HG02571 (cell line): ENCODE results near the gene ZDHHC20.
"Not testable (repeated sequence)": the region's sequence is repeated elsewhere in the genome, so short reads cannot be mapped to it uniquely, and the experiment has no call there.

ENCODE experiments used
- ATAC-seq: cut with Tn5 transposase; IDR thresholded peaks from one replicate; pipeline ENCODE4 v1.9.1; 2021; ENCODE audit warnings: mild to moderate bottlenecking, moderate library complexity; ENCODE audit not compliant: unreplicated experiment

The ZDHHC20 gene

DNA sequence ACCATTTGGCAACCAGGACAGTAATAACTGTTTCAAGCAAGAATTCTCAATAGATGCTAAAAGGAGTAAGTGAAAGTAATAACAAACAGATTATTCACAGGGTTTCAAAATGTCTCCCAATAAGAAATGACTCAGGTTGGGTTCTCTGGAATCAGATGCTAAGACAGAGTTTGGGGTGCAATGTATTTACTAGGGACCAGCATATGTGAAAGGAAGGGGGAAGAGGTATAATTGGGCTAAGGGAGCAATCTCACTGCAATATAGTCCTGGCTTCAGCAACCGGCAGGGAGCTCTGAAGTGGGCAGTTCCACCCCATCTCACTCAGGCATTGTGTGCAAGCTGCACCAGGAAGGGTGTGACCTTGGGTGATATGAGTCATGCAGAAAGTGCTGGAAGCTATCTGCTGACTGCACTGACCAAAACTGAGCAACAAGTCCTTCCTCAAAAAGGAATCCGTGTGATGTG, 23.4 kb downstream of the ZDHHC20 start:
- ATAC-seq = peak; percentile 99

GRCh38 chr13:21435231-21435630, 23.9 kb downstream of the ZDHHC20 start:
- ATAC-seq = no peak

- ATAC-seq = no peak
Measured at GRCh38 chr13:21434588-21434987, 24.5 kb downstream of the ZDHHC20 start.

- no peak for ATAC-seq
Measured at GRCh38 chr13:21429211-21429610, 29.9 kb downstream of the ZDHHC20 start.

DNA sequence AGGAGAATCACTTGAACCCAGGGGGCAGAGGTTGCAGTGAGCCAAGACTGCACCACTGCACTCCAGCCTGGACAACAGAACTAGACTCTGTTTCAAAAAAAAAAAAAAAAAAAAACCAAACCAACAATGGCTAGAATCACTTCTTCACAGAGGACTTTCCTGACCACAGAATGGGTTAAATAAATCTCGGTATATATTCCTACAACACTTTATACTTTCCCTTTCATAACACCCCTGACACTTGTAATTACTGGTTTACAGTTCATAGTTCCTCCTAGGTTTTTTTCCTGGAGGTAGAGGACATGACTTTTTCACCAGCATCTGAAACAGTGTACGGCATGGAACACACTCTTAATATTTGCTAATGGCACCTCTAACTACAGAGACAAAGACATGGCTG, 31.4 kb downstream of the ZDHHC20 start:
- no peak for ATAC-seq

- no peak for ATAC-seq
Measured at GRCh38 chr13:21426238-21426637, 32.9 kb downstream of the ZDHHC20 start.

DNA sequence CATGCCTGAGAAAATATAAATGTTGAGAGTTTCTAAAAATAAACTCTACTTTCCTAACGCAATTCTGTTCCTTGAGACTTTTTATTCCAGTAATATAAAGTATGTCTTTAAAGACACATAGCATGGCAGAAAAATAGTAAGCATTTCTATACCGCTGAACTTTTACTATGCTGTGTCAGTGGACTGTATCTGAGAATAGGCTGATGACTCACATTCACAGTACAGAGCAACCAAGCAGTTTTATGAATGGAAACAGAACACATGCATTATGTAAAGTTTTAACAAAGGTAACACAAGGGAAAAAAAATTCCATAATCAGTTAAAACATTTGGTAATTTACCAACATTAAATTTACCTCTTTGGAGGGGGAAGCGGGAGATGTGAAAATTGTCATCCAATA, 38.4 kb downstream of the ZDHHC20 start:
- ATAC-seq = no peak

- ATAC-seq = no peak
Measured at GRCh38 chr13:21413013-21413412, 46.1 kb downstream of the ZDHHC20 start.

GRCh38 chr13:21410453-21410852, 48.6 kb downstream of the ZDHHC20 start:
- not testable (repeated sequence) for ATAC-seq

DNA sequence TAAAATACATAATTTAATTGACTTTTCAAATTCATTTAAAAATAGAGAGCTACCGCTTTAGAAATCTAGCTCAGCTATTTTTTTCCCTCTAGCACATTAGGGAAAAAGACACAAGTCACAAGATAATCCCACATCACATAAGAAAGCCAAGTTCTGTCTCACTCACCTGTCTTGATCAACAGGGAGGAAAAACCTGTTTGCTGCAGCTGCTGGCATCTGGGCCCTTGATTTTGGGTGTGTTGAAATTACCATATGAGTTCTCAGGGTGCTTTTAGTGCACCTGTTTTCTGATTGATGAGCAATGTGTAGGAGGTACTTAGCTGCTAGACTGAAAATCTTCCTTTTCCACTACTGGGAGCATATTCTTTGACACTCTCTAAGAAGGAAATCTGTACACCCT, 53.8 kb downstream of the ZDHHC20 start:
- no peak for ATAC-seq

- no peak for ATAC-seq
Measured at GRCh38 chr13:21402586-21403307, 56.4 kb downstream of the ZDHHC20 start.

DNA sequence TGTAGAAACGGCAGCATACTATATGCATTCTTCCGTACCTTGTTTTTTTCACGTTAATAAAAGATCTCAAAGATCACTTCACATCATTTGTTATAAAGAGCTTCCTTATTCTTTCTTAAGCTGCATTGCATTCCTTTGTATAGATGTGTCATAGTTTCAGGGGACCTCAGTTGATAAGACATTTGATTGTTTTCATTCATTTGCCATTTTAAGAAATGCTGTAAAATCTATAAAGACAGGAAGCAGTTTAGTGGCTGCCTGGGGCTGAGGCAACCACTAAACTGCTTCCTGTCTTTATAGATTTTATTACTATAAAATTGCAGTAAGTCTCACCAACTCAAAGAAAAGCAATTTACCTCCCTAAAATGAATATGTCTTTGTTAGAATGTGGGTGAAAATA, 59.4 kb downstream of the ZDHHC20 start:
- ATAC-seq = no peak

DNA sequence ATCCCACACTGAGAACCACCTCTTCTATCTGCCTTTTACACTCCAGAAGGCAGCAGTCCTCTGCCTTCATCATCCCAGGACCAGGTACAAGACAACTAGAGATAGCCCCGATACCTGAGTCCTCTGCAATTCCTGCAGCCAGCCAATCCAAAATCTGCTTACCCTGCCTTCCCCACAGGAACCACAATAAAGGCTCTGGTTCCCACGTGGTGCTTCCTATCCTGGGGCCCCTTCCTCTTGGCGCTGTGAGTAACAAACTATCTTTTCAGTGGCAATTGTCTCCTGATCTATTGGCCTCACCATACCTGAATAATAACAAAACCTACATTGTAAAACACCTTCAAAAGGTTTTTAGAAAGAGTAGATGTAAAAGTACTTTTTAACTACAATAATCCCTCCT, 63.1 kb downstream of the ZDHHC20 start:
- no peak for ATAC-seq

DNA sequence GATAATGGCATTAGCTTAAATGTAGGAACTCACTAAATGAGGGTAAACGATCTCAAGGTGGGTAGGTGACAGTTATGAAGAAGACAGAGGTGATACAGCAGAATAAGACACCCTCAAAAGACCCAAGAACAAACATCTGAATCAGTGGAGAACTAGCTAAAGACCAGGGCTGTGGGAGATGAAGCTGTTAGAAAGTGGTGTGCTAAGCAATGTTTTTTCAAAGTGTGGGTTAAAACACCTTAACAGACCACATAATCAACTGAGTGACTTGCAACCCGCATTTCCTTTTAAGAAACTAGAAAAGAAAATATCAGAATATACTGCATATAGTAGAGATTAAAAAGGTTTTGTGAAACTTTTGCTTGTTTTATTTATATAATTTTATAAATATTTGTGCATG, 70.0 kb downstream of the ZDHHC20 start:
- no peak for ATAC-seq

- ATAC-seq = no peak
Measured at GRCh38 chr13:21385710-21386109, 73.4 kb downstream of the ZDHHC20 start.

GRCh38 chr13:21383090-21383489, 76.0 kb downstream of the ZDHHC20 start:
- no peak for ATAC-seq

DNA sequence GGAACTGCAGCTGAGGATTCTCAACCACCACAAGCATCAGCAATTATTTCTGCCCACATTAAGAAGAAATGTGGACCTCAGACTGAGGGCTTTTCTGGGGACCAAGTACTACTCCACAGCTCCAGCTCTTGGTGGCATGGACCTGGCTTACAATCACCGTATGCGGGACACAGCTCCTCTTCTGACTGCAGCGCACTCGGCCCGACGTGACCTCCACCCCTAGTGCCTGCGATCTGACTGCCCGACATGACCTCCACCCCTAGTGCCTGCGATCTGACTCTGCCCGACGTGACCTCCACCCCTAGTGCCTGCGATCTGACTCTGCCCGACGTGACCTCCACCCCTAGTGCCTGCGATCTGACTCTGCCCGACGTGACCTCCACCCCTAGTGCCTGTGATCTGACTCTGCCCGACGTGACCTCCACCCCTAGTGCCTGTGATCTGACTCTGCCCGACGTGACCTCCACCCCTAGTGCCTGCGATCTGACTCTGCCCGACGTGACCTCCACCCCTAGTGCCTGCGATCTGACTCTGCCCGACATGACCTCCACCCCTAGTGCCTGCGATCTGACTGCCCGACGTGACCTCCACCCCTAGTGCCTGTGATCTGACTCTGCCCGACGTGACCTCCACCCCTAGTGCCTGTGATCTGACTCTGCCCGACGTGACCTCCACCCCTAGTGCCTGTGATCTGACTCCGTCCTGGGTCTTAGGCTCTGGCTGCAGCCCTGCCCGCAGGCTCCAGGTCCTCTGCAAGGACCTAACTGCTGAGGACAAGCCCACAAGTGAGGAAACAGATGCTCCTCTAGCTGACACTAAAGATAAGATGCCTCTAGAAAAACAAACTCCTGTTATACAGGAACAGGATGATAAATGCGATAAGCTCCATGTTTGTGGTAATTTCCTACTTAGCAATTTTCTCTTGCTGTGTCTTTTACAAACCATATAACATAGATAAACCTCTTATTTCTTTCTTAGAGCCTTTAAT, 81.8 kb downstream of the ZDHHC20 start:
- ATAC-seq = not testable (repeated sequence)

GRCh38 chr13:21372530-21372929, 86.6 kb downstream of the ZDHHC20 start:
- no peak for ATAC-seq

GRCh38 chr13:21371011-21371410, 88.1 kb downstream of the ZDHHC20 start:
- ATAC-seq = no peak

GRCh38 chr13:21365574-21365973, 93.5 kb downstream of the ZDHHC20 start:
- no peak for ATAC-seq

DNA sequence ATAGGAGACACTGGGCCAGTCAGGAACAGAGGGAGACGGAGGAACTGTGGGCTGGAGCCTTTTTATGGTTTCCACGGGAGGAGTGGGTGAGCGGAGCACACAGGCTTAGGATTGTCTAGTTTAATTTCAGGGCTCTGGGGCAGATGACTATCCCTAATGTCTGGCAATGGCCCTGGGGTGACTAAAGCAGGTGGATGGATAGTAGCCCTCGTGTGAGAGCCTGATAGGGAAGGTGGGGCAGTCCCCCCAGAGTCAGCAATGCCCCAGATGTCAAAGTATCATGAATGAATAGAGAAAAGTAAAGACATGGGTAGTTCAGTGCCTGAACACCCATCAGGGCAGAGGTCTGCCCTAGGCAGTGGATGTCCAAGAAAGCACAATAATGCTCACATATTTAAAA, 94.2 kb downstream of the ZDHHC20 start:
- no peak for ATAC-seq

- ATAC-seq = no peak
Measured at GRCh38 chr13:21364357-21364756, 94.7 kb downstream of the ZDHHC20 start.
